ENCODE data around the gene CHD1.
"Not testable (repeated sequence)": the region's sequence is repeated elsewhere in the genome, so short reads cannot be mapped to it uniquely, and the experiment has no call there.

Gene CHD1

DNA sequence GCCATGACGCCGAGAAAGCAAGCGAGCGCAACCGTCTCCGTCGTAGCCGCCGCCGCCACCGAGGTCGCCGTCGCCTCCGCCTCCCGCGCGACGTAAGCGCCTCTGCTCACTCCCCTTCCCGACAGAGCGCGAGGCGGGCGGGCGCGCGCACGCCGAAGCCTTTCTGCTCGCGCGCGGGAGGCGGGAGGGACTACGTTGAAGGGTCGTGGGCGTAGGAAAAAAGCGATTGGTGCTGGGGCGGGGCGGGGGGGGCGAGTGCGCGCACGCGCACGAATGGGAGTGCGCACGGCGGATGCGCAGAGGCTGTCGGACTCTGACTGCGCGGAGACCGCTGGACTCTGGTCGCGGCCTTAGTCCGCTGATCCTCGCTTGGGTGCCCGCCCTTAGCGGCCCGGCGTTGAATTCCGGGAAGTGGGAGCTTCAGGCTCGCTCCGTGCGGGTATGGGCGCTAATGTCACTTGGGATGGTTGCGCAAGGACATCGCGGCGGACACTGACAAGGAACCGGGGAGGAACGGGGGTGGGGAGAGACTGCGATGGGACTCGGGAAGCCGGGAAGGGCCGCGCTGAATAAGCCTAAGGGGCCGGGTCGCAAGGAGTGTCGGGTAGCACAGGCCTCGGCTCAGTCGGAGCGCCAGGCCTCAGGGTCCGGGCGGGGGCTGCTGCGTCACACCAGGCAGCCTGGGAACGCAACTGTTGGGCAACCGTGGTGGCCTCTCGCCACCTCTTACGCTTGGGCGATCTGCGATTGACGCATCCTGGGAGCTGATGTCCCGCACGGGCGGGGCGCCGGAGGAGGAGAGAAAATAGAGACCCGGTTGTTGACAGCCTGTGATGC is at the start of gene CHD1:
Gene CHD1, minus strand, starts transcription at position 135 of the 837 bp plus-strand sequence. CDS start 2,621 bp downstream, outside the sequence.
- peak; percentile 90 for DNase-seq

GRCh38 chr5:98978528-98978927 is 49.7 kb upstream of the CHD1 start:
- DNase-seq, result no peak

DNA sequence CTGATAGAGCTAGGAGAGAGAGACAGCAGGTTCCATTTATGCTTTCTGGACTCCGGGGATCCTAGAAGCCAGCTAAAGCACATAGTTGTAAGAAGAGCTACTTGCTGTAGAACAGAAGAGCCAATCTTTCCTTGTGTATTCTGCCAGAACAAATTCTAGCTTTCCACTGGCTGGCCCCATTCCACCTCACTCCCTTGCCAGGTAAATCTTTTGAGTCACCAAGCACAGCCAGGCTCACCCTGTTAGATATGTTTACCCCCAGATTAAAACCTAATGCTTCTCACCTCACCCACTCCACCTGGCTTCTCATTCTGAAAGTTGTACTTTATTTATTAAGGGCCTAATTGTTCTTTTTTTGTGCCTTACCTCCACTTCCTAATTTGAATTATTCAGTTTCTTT is 48.9 kb upstream of the CHD1 start:
- DNase-seq, result no peak

DNA sequence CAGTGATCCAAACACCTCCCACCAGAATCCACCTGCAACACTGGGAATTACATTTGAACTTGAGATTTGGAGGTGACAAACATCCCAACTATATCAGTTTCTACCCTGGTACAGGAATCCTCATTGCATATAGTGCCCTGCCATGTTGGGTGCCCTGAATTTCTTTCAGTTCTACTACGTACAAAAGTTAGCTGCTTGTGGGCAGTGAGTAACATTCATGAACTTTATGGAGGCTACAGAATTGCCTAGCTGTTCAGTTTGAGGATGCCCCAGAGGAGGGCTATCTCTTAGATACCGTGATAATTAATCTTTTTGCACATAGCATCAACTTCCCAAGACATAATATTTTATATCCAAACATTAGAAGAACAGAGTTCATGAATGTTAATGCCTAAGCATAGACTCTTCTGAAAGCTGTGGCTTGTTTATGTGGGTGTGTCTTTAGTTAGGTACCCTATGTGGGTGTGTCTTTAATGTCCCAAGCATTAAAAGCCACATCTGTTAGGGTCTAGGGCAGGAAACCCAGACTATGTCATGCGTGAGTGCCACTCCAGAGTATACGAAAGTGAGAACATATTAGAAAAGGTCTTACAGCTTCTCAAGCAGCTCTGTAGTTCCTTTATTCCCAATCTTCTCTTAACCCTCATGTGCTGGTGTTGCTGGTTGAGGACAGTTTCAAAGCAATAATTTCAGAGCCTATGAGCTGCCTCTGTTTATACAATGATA is 47.0 kb upstream of the CHD1 start:
- DNase-seq, result no peak

GRCh38 chr5:98975223-98975622 is 46.4 kb upstream of the CHD1 start:
- DNase-seq, result no peak

GRCh38 chr5:98969400-98969799 is 40.6 kb upstream of the CHD1 start:
- no peak for DNase-seq

- DNase-seq, result no peak
These were observed 39.3 kb upstream of the CHD1 start for GRCh38 chr5:98968056-98968564.

- DNase-seq, result no peak
These were observed 36.4 kb upstream of the CHD1 start for GRCh38 chr5:98965226-98965625.

- no peak for DNase-seq
These were observed 35.8 kb upstream of the CHD1 start for GRCh38 chr5:98964621-98965020.

DNA sequence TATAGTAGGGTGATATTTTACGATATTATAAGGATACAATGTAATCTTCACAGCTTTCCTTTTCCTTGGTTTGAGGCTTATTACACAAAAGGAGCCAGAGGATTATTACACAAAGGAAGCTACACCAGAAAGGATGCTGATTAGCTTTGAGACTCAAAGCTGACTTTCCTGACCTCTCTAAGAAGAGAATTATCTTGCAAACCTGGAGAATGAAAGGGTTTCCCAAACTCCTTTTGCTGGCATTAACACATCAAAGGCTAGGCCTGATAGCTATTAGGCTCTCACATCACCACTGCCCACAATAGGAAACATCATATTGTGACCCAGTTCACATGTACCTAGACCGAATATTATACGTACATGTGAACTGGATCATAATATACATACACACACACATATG is 34.2 kb upstream of the CHD1 start:
- no peak for DNase-seq

GRCh38 chr5:98962587-98962986 is 33.8 kb upstream of the CHD1 start:
- DNase-seq, result no peak

DNA sequence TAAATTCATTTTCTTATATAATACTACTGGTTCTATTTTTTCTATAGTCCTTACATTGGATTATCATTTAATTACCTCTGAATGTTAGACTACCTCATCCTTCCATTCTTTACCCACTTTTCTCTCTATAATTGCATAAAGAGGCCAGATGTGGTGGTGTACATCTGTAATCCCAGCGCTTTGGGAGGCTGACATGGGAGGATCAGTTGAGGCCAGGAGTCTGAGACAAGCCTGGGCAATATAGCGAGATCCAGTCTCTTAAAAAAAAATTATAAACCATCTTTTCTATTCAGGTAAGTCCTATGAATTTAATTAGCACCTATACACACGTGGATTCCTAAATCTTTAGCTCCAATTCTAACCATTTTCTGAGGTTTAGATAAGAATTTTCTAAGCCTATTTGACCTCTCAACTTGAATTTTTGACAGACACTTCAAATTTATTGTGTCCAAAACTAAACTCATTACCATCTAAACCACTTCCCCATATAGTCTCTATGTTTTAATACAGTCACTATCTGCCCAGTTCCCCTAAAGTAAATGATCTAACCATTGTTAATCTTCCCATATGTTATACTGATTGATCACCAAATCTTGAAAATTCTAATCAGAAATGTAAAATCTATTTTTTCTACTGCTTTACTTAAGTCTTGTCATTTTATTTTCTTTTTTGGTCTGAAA is 33.0 kb upstream of the CHD1 start:
- peak in 1 of 2 experiments; percentile 29 for DNase-seq

DNA sequence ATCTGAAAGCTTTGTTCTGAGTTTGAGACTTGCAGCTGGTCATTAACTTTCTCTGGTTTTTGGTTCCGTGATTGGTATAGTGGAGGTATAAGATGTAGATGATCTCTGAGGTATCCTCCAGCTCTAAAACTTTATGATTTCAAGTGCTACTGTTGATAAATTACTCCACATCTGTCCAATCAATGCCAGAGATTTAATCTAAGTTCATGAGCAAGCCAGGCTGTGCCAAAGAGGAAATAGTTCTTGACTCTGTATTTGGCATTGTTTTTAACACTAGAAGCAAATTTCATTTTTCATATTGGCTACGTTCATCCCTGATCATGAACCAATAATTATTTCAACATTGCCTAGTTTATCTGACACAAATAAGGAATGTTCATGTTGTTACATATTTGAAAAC is 28.5 kb upstream of the CHD1 start:
- no peak for DNase-seq

GRCh38 chr5:98955888-98956287 is 27.1 kb upstream of the CHD1 start:
- DNase-seq, result not testable (repeated sequence)

DNA sequence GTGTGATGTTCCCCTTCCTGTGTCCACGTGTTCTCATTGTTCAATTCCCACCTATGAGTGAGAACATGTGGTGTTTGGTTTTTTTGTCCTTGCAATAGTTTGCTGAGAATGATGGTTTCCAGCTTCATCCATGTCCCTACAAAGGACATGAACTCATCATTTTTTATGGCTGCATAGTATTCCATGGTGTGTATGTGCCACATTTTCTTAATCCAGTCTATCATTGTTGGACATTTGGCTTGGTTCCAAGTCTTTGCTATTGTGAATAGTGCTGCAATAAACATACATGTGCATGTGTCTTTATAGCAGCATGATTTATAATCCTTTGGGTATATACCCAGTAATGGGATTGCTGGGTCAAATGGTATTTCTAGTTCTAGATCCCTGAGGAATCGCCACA is 26.7 kb upstream of the CHD1 start:
- DNase-seq, result not testable (repeated sequence)

DNA sequence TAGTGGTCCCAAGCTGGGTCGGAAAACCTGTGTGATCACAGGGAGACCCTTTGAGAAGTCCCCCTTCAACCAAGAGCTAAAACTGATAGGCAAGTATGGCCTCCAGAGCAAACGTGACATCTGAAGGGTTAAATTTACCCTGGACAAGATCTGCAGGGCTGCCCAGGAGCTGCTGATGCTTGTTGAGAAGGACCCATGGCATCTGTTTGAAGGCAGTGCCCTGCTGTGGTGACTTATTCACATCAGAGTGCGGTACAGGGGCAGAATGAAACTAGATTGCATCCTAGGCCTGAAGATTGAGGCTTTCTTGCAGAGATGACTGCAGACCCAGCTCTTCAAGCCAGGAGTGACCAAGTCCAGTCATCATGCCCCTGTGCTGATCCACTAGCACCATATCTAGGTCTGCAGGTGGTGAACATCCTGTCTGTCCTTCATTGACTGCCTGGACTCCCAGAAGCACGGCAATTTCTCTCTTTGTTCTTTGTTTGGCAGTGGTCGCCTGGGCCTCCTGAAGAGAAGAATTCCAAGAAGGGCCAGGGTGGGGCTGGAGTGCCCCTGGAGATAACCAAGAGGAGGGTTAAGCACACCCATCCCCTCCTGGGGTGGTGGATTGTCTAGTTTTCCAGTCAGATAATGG is 25.7 kb upstream of the CHD1 start:
- DNase-seq, result no peak

GRCh38 chr5:98942847-98943246 is 14.0 kb upstream of the CHD1 start:
- no peak for DNase-seq

GRCh38 chr5:98941131-98941883 is 12.5 kb upstream of the CHD1 start:
- no peak for DNase-seq

DNA sequence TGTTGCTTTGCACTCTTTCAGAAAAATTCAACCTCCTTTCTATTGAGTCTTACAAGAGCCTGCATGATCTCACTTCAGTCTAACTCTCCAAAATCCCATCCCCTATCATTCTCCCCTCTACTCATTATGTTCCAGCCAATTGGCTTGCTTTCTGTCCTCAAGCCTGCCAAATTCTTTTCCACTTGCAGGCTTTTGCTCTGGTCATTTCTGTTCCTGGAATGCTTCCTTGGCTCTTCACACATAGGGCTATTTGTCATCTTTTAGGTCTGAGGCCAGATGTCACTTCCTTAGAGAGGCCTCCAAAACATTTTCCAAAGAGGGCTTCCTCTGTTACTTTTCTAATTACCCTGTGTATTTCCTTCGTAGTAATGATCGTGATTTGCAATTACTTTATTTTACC is 11.8 kb upstream of the CHD1 start:
- DNase-seq, result no peak

DNA sequence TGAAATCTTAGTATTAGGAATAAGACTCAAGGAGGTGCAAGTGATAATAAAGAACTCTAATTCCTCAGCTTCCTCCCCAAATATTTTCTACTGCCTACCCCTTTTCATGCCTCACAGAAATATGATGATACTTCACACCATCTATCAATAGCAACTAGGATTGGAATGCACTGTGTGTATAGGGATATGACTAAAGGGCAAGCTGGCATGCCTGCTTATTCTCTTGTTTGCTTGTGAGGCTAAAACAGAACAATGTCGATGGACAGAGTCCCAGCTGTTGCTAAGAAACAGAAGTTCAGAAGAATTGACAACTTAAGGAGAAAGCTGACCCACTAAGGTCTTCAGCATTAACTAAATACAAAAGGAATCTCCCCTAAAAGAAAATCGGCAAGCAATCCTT is 9.7 kb upstream of the CHD1 start:
- DNase-seq, result no peak

- no peak for DNase-seq
These were observed 8.3 kb upstream of the CHD1 start for GRCh38 chr5:98936948-98937715.
